BLaER1 (cell line): Measurements from ENCODE around the gene TGFB1I1.
A peak's percentile ranks its signal among the peaks of the same experiment; 100 is the strongest.

Source experiments
- H3K27ac ChIP-seq: shearing (Covaris generic); formaldehyde crosslinking; 2 replicates; pipeline ENCODE4 v1.8.1; 2022
- H3K27me3 ChIP-seq: shearing (Covaris generic); formaldehyde crosslinking; 2 replicates; pipeline ENCODE4 v1.8.1; 2022
- H3K36me3 ChIP-seq: shearing (Covaris generic); formaldehyde crosslinking; 2 replicates; pipeline ENCODE4 v1.8.1; 2022
- H3K4me1 ChIP-seq: shearing (Covaris generic); formaldehyde crosslinking; 2 replicates; pipeline ENCODE4 v1.8.1; 2022
- H3K4me2 ChIP-seq: shearing (Covaris generic); formaldehyde crosslinking; 2 replicates; pipeline ENCODE4 v1.8.1; 2022
- H3K4me3 ChIP-seq: shearing (Covaris generic); formaldehyde crosslinking; 2 replicates; pipeline ENCODE4 v1.8.1; 2022
- H3K9ac ChIP-seq: shearing (Covaris generic); formaldehyde crosslinking; 2 replicates; pipeline ENCODE4 v1.8.1; 2022
- H3K9me3 ChIP-seq: shearing (Covaris generic); formaldehyde crosslinking; 2 replicates; pipeline ENCODE4 v1.8.1; 2022
- H4K20me1 ChIP-seq: shearing (Covaris generic); formaldehyde crosslinking; 2 replicates; pipeline ENCODE4 v1.8.1; 2022
- Cebpa-rat ChIP-seq: shearing (Covaris generic); IDR thresholded peaks from 2 replicates; pipeline ENCODE4 v1.8.1; 2022

The TGFB1I1 gene

GRCh38 chr16:31459687-31460581 is 12.0 kb upstream of the TGFB1I1 start:
- Histone ChIP-seq H4K20me1 (peaks cover 36% of the 10 kb centered on the region), H3K27ac (peak overlapping the region; percentile 99), H3K36me3 (peaks cover 44% of the 10 kb centered on the region), H3K9ac (peak overlapping the region; percentile 97), H3K4me2 (peak overlapping the region; percentile 90), H3K9me3 (no peaks in the 10 kb centered on the region), H3K4me3 (peak overlapping the region; percentile 82), H3K27me3 (no peaks in the 10 kb centered on the region), H3K4me1 (peaks cover 72% of the 10 kb centered on the region)
- no peak for TF ChIP-seq Cebpa-rat

GRCh38 chr16:31460582-31461002 is 11.4 kb upstream of the TGFB1I1 start:
- Histone ChIP-seq H4K20me1 (peaks cover 29% of the 10 kb centered on the region), H3K9ac (no peak overlapping the region), H3K4me1 (peaks cover 72% of the 10 kb centered on the region), H3K4me3 (peak overlapping the region; percentile 82), H3K27ac (no peak overlapping the region), H3K4me2 (peak overlapping the region; percentile 90), H3K36me3 (peaks cover 40% of the 10 kb centered on the region), H3K27me3 (no peaks in the 10 kb centered on the region), H3K9me3 (no peaks in the 10 kb centered on the region)
- no peak for TF ChIP-seq Cebpa-rat

- H3K4me1 ChIP-seq = peaks cover 72% of the 10 kb centered on the region
- H3K4me3 ChIP-seq = no peak overlapping the region
- no peak overlapping the region for H3K27ac ChIP-seq
- H3K4me2 ChIP-seq = no peak overlapping the region
- peaks cover 40% of the 10 kb centered on the region for H3K36me3 ChIP-seq
- no peaks in the 10 kb centered on the region for H3K9me3 ChIP-seq
- no peak overlapping the region for H3K9ac ChIP-seq
- no peak for TF ChIP-seq Cebpa-rat
- H3K27me3 ChIP-seq = no peaks in the 10 kb centered on the region
- peaks cover 21% of the 10 kb centered on the region for H4K20me1 ChIP-seq
These were observed 10.6 kb upstream of the TGFB1I1 start for GRCh38 chr16:31461201-31461920.

GRCh38 chr16:31461921-31462804 is 9.8 kb upstream of the TGFB1I1 start:
- peak overlapping the region; percentile 38 for H3K27ac ChIP-seq
- H3K27me3 ChIP-seq = no peaks in the 10 kb centered on the region
- no peaks in the 10 kb centered on the region for H3K9me3 ChIP-seq
- H3K4me2 ChIP-seq = no peak overlapping the region
- H3K4me1 ChIP-seq = peaks cover 72% of the 10 kb centered on the region
- peaks cover 13% of the 10 kb centered on the region for H4K20me1 ChIP-seq
- H3K9ac ChIP-seq = no peak overlapping the region
- H3K36me3 ChIP-seq = peaks cover 35% of the 10 kb centered on the region
- TF ChIP-seq Cebpa-rat = no peak
- H3K4me3 ChIP-seq = no peak overlapping the region

GRCh38 chr16:31464348-31464769 is 7.6 kb upstream of the TGFB1I1 start:
- H3K4me2 ChIP-seq = peak overlapping the region; percentile 100; the same call in 1 of the 2 replicates
- no peak for TF ChIP-seq Cebpa-rat
- no peaks in the 10 kb centered on the region for H4K20me1 ChIP-seq
- H3K4me1 ChIP-seq = peaks cover 84% of the 10 kb centered on the region
- no peaks in the 10 kb centered on the region for H3K9me3 ChIP-seq
- H3K27ac ChIP-seq = peak overlapping the region; percentile 43; the same call in 1 of the 2 replicates
- H3K4me3 ChIP-seq = no peak overlapping the region
- no peaks in the 10 kb centered on the region for H3K27me3 ChIP-seq
- H3K36me3 ChIP-seq = peaks cover 35% of the 10 kb centered on the region
- H3K9ac ChIP-seq = no peak overlapping the region

GRCh38 chr16:31464781-31465260 is 7.1 kb upstream of the TGFB1I1 start:
- Histone ChIP-seq H3K4me2 (peak overlapping the region; percentile 100), H4K20me1 (no peaks in the 10 kb centered on the region), H3K27me3 (no peaks in the 10 kb centered on the region), H3K9me3 (no peaks in the 10 kb centered on the region), H3K27ac (peak overlapping the region; percentile 43), H3K9ac (no peak overlapping the region), H3K36me3 (peaks cover 35% of the 10 kb centered on the region), H3K4me3 (no peak overlapping the region), H3K4me1 (peaks cover 84% of the 10 kb centered on the region)
- TF ChIP-seq Cebpa-rat = no peak

- Histone ChIP-seq H3K4me1 (peaks cover 85% of the 10 kb centered on the region), H3K27me3 (no peaks in the 10 kb centered on the region), H4K20me1 (no peaks in the 10 kb centered on the region), H3K4me2 (peak overlapping the region; percentile 100), H3K9ac (peak overlapping the region; percentile 85), H3K27ac (peak overlapping the region; percentile 96), H3K9me3 (no peaks in the 10 kb centered on the region), H3K4me3 (peak overlapping the region; percentile 65), H3K36me3 (peaks cover 35% of the 10 kb centered on the region)
- no peak for TF ChIP-seq Cebpa-rat
These were observed 6.1 kb upstream of the TGFB1I1 start for GRCh38 chr16:31465788-31466370.

GRCh38 chr16:31466381-31466841 is 5.5 kb upstream of the TGFB1I1 start:
- Histone ChIP-seq H3K4me2 (peak overlapping the region; percentile 100), H4K20me1 (no peaks in the 10 kb centered on the region), H3K4me1 (peaks cover 85% of the 10 kb centered on the region), H3K9ac (peak overlapping the region; percentile 85), H3K4me3 (peak overlapping the region; percentile 65), H3K9me3 (no peaks in the 10 kb centered on the region), H3K27ac (peak overlapping the region; percentile 96), H3K36me3 (peaks cover 35% of the 10 kb centered on the region), H3K27me3 (no peaks in the 10 kb centered on the region)
- TF ChIP-seq Cebpa-rat = no peak
